Measurements from ENCODE around the gene VDAC1.

VDAC1 gene

DNA sequence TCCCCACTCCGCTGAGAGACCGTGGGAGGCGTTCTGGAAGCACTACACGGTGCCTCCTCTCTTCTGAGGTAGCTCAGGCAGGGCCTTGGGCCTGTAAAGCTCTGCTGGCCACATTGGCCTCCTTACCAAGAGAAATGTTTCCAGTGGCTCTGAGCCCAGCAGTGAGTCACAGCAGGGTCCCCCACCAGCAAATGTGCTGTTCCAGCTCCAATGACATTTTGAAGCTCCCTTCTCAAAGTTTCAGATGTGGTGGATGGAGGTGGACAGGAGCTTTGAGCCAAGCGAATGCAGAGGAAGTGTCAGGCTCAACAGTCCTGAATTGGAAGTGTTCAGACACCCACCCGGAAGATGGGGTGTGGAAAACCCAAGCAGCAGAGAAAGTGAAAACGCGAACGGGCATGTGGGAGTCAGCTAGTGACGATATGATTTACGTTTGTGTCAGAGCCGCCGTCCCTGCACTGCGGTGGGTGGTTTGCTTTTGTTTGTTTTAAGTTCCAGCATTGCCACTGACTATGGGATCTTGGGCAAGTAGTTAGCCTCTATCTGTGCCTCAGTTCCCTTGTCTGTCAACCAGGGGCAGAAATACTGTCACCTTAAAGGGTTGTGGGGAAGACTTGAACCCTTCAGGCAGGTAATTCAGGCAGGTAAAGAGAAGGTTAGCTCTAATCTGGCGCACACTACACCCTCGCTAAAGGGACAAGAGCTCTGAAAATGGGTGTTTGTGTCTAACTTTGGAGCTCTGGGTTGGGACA is 74.5 kb downstream of the VDAC1 start:
- ATAC-seq (ENCODE audit: insufficient read depth, low read depth), result no peak
- H3K27me3 ChIP-seq (ENCODE audit: insufficient read depth, low read length, poor library complexity), result no peaks in the 10 kb centered on the region
- H3K9me3 ChIP-seq (ENCODE audit: insufficient read depth, low read length, severe bottlenecking), result no peaks in the 10 kb centered on the region
- H3K4me2 ChIP-seq (ENCODE audit: insufficient read depth, low read length), result no peak overlapping the region
- TF ChIP-seq, protein P1, sequence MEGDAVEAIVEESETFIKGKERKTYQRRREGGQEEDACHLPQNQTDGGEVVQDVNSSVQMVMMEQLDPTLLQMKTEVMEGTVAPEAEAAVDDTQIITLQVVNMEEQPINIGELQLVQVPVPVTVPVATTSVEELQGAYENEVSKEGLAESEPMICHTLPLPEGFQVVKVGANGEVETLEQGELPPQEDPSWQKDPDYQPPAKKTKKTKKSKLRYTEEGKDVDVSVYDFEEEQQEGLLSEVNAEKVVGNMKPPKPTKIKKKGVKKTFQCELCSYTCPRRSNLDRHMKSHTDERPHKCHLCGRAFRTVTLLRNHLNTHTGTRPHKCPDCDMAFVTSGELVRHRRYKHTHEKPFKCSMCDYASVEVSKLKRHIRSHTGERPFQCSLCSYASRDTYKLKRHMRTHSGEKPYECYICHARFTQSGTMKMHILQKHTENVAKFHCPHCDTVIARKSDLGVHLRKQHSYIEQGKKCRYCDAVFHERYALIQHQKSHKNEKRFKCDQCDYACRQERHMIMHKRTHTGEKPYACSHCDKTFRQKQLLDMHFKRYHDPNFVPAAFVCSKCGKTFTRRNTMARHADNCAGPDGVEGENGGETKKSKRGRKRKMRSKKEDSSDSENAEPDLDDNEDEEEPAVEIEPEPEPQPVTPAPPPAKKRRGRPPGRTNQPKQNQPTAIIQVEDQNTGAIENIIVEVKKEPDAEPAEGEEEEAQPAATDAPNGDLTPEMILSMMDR (IDR thresholded peaks at IDR 0.05; ENCODE audit: borderline replicate concordance, extremely low read depth, low read length, poor library complexity, severe bottlenecking), result no peak
- TF ChIP-seq EZH2 (IDR thresholded peaks at IDR 0.05; ENCODE audit: borderline replicate concordance, low read depth, low read length, severe bottlenecking), result no peak
- H3K4me3 ChIP-seq (ENCODE audit: low read depth in 1 of 2, low read length in 2 of 2), result no peak overlapping the region
- no peak overlapping the region for H3K9ac ChIP-seq (ENCODE audit: low read depth, low read length)
- H3K27ac ChIP-seq (ENCODE audit: low read length), result no peak overlapping the region
- DNase-seq, result no peak
- no peaks in the 10 kb centered on the region; the same call in none of the 2 replicates for H4K20me1 ChIP-seq (ENCODE audit: insufficient read depth, low read length)
- no peak overlapping the region for H2AFZ ChIP-seq (ENCODE audit: low read depth, low read length)
- no peaks in the 10 kb centered on the region for H3K79me2 ChIP-seq (ENCODE audit: insufficient read depth, low read length)
- H3K4me1 ChIP-seq (ENCODE audit: insufficient read depth, low read length), result no peaks in the 10 kb centered on the region
- H3K36me3 ChIP-seq (ENCODE audit: insufficient read depth, low read length), result no peaks in the 10 kb centered on the region

DNA sequence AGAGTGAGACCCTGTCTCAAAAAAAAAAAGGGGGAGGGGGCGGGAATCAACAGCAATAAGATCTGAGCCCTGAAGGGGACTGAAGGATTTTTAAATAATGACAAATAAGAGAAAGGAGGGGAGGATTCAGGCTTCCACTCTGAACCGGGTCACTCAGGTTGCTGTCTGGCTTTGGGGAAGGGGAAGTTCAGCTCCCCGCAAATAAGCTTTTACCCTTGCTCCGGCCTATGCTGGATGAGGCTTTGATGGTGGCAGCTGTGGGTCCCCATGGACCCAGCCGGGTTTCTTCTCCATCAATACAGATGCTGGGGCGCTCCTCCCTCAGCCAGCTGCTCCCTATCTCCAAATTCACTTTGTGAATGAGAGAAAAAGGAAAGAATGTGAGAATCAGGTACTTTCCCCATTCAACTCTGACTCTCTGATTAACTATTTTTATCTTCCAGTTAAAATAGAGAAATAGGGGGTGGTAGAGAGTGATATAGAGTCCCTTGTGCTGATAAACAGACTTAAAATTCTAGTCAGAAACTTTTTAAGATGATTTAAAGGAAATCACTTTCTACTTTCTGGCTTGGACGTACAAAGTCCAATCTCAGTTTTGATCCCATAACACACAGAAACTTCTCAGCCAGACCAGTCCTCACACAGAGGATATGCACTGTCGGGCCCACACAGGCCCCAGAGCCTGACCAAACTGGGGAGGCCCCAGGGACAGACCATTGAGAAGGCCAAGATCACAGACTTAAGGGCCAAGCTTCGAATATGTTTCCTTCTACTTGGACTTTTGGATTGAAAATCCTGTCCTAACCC is 76.0 kb downstream of the VDAC1 start:
- Histone ChIP-seq H3K27me3 (ENCODE audit: insufficient read depth, low read length, poor library complexity) (peaks cover 11% of the 10 kb centered on the region), H3K9ac (ENCODE audit: low read depth, low read length) (no peak overlapping the region), H3K9me3 (ENCODE audit: insufficient read depth, low read length, severe bottlenecking) (no peaks in the 10 kb centered on the region), H2AFZ (ENCODE audit: low read depth, low read length) (no peak overlapping the region), H3K4me1 (ENCODE audit: insufficient read depth, low read length) (no peaks in the 10 kb centered on the region), H4K20me1 (ENCODE audit: insufficient read depth, low read length) (no peaks in the 10 kb centered on the region; the same call in none of the 2 replicates), H3K4me3 (ENCODE audit: low read depth in 1 of 2, low read length in 2 of 2) (no peak overlapping the region), H3K27ac (ENCODE audit: low read length) (no peak overlapping the region), H3K4me2 (ENCODE audit: insufficient read depth, low read length) (no peak overlapping the region), H3K36me3 (ENCODE audit: insufficient read depth, low read length) (no peaks in the 10 kb centered on the region), H3K79me2 (ENCODE audit: insufficient read depth, low read length) (no peaks in the 10 kb centered on the region)
- TF ChIP-seq, protein P1 (IDR thresholded peaks at IDR 0.05; ENCODE audit: borderline replicate concordance, extremely low read depth, low read length, poor library complexity, severe bottlenecking), result no peak
- TF ChIP-seq EZH2 (IDR thresholded peaks at IDR 0.05; ENCODE audit: borderline replicate concordance, low read depth, low read length, severe bottlenecking), result no peak
- DNase-seq (no peak), ATAC-seq (ENCODE audit: insufficient read depth, low read depth) (no peak)

DNA sequence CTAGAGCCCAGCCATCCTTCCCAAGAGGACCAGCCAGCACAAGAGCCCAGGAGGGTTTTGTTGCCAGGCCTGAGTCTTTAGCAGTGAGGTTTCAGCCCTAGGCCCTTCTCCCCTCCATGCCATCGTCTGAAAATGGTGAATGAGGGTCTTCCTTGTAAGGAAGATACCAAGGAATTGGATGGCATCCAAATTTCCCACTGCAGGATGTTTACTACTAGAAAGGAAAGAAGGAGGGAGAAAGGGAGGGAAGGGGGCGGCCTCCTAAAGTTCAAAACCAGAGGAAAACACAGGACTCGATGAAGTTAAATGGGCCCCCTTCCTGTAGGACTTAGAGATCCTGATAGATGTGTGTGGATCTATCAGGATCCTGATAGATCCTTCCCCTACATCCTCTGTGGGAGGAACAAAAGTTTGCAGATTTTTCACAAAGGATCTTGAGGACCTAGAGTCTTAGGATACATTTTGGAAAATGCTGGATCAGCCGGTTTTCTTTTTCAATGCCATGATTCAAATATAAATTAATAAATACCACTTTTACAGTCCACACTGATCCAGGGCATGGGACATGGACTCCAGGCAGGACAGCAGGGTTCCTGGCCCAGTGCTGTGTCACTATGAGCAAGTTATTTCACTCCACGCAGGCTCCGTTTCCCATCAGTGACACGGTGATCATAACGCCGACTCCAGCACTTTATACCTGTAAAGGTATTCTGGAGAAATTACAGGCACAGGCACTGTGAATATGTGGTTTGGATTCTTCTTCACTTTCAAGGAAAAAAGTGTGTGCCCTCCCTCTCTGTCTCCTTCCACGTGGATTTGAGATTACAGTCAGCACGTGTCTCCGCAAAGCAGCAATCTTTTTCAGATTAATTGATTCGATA is 77.2 kb downstream of the VDAC1 start:
- Histone ChIP-seq H3K4me3 (ENCODE audit: low read depth in 1 of 2, low read length in 2 of 2) (no peak overlapping the region), H3K79me2 (ENCODE audit: insufficient read depth, low read length) (no peaks in the 10 kb centered on the region), H3K36me3 (ENCODE audit: insufficient read depth, low read length) (no peaks in the 10 kb centered on the region), H3K4me2 (ENCODE audit: insufficient read depth, low read length) (no peak overlapping the region), H3K9ac (ENCODE audit: low read depth, low read length) (no peak overlapping the region), H4K20me1 (ENCODE audit: insufficient read depth, low read length) (no peaks in the 10 kb centered on the region; the same call in none of the 2 replicates), H3K27ac (ENCODE audit: low read length) (no peak overlapping the region), H3K4me1 (ENCODE audit: insufficient read depth, low read length) (no peaks in the 10 kb centered on the region), H2AFZ (ENCODE audit: low read depth, low read length) (no peak overlapping the region), H3K27me3 (ENCODE audit: insufficient read depth, low read length, poor library complexity) (peaks cover 12% of the 10 kb centered on the region), H3K9me3 (ENCODE audit: insufficient read depth, low read length, severe bottlenecking) (no peaks in the 10 kb centered on the region)
- ATAC-seq (ENCODE audit: insufficient read depth, low read depth), result no peak
- no peak for TF ChIP-seq EZH2 (IDR thresholded peaks at IDR 0.05; ENCODE audit: borderline replicate concordance, low read depth, low read length, severe bottlenecking)
- no peak for DNase-seq
